ENCODE data around the gene CHMP4B. TPM values are rescaled to one million over a fixed set of nuclear protein-coding genes. Genes with fewer than 3 reads are reported as not detected.

CHMP4B gene
- total and polyA plus RNA-seq, 12 donors, result 87.5 to 246 (median 103) TPM

- ATAC-seq (no peak), DNase-seq (no peak)
- intact Hi-C loops (cut with DNase I), result no loop called here
- TF ChIP-seq, protein P1, sequence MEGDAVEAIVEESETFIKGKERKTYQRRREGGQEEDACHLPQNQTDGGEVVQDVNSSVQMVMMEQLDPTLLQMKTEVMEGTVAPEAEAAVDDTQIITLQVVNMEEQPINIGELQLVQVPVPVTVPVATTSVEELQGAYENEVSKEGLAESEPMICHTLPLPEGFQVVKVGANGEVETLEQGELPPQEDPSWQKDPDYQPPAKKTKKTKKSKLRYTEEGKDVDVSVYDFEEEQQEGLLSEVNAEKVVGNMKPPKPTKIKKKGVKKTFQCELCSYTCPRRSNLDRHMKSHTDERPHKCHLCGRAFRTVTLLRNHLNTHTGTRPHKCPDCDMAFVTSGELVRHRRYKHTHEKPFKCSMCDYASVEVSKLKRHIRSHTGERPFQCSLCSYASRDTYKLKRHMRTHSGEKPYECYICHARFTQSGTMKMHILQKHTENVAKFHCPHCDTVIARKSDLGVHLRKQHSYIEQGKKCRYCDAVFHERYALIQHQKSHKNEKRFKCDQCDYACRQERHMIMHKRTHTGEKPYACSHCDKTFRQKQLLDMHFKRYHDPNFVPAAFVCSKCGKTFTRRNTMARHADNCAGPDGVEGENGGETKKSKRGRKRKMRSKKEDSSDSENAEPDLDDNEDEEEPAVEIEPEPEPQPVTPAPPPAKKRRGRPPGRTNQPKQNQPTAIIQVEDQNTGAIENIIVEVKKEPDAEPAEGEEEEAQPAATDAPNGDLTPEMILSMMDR (IDR thresholded peaks at IDR 0.05), result no peak
- Histone ChIP-seq H3K9me3 (no peaks in the 10 kb centered on the region), H3K36me3 (peaks cover 0 to 21% (median 8%) of the 10 kb centered on the region in 9 donors), H3K4me3 (no peak overlapping the region), H3K27ac (no peak overlapping the region), H3K27me3 (no peaks in the 10 kb centered on the region), H3K4me1 (peaks cover 0 to 32% (median 28%) of the 10 kb centered on the region in 9 donors)
- WGBS, 2 donors, result 85 to 91% methylated on average over 2 of the region's 2 CpGs
Measured at GRCh38 chr20:33784225-33784624, 26.9 kb upstream of the CHMP4B start.

DNA sequence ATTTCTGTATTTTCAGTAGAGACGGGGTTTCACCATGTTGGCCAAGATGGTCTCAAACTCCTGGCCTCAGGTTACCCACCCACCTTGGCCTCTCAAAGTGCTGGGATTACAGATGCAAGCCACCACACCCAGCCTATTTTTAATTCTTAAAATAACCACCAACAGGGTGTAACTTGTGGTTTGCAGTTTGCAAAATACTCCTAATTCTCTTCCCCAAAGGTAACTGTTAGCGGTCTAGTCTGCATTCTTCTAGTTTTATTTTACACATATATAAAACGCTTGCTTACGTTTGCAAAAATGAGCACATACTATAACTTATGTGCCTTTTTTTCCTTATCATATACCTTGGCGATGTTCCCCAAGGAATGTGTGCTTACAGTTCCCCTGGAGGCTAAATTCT, 25.6 kb upstream of the CHMP4B start:
- intact Hi-C loops (cut with DNase I), result no loop called here
- ATAC-seq, result no peak
- H3K27me3 ChIP-seq, result no peaks in the 10 kb centered on the region
- peaks cover 0 to 21% (median 8%) of the 10 kb centered on the region in 9 donors for H3K36me3 ChIP-seq
- no peak overlapping the region for H3K27ac ChIP-seq
- TF ChIP-seq, protein P1 (IDR thresholded peaks at IDR 0.05), result no peak
- peaks cover 5 to 40% (median 38%) of the 10 kb centered on the region in 9 donors for H3K4me1 ChIP-seq
- DNase-seq, result no peak
- no peak overlapping the region for H3K4me3 ChIP-seq
- 94 to 95% methylated on average over 5 of the region's 5 CpGs for WGBS, 2 donors
- no peaks in the 10 kb centered on the region for H3K9me3 ChIP-seq

GRCh38 chr20:33787253-33787891, 23.8 kb upstream of the CHMP4B start:
- ATAC-seq (peak in 5 of 8 donors; percentile 22 to 58 (median 34)), DNase-seq (no peak)
- Histone ChIP-seq H3K9me3 (no peaks in the 10 kb centered on the region), H3K36me3 (peaks cover 0 to 14% (median 0%) of the 10 kb centered on the region in 9 donors), H3K27me3 (no peaks in the 10 kb centered on the region), H3K4me3 (no peak overlapping the region), H3K27ac (peak overlapping the region in 5 of 10 donors; percentile 15 to 70 (median 44)), H3K4me1 (peaks cover 5 to 43% (median 40%) of the 10 kb centered on the region in 9 donors)
- 55 to 72% methylated on average over 9 of the region's 9 CpGs for WGBS, 2 donors
- TF ChIP-seq, protein P1 (IDR thresholded peaks at IDR 0.05), result no peak
- intact Hi-C loops (cut with DNase I), result no loop called here

GRCh38 chr20:33788351-33789049, 22.6 kb upstream of the CHMP4B start:
- DNase-seq, result no peak
- H3K36me3 ChIP-seq, result peaks cover 0 to 13% (median 0%) of the 10 kb centered on the region in 9 donors
- no peak overlapping the region for H3K4me3 ChIP-seq
- intact Hi-C loops (cut with DNase I), result no loop called here
- TF ChIP-seq, protein P1 (IDR thresholded peaks at IDR 0.05), result no peak
- no peak for ATAC-seq
- H3K27ac ChIP-seq, result peak overlapping the region in 4 of 10 donors; percentile 10 to 70 (median 38)
- no peaks in the 10 kb centered on the region for H3K27me3 ChIP-seq
- no peaks in the 10 kb centered on the region for H3K9me3 ChIP-seq
- H3K4me1 ChIP-seq, result peaks cover 9 to 55% (median 50%) of the 10 kb centered on the region in 9 donors
- 93 to 94% methylated on average over 12 of the region's 12 CpGs for WGBS, 2 donors

All from heart right ventricle (tissue), 16 donors.